SK-N-SH treated with all-trans-retinoic acid at 6 μM for 48 hours (cell line): ENCODE measurements around the gene USP17L28.
"Not testable (repeated sequence)": the region's sequence is repeated elsewhere in the genome, so short reads cannot be mapped to it uniquely, and the experiment has no call there.

Experiments used
- CREB5 ChIP-seq: fragments of 250-450 bp; sonication (Bioruptor Pico); IDR thresholded peaks from 2 replicates; pipeline ENCODE4 v1.5.1; 2020; ENCODE audit warnings: low read depth, mild to moderate bottlenecking, moderate library complexity
- CSDC2 ChIP-seq: fragments of 250-450 bp; sonication (Bioruptor Pico); IDR thresholded peaks from 2 replicates; pipeline ENCODE4 v1.5.0; 2020; ENCODE audit warnings: mild to moderate bottlenecking, moderate library complexity
- CSRNP3 ChIP-seq: fragments of 250-450 bp; sonication (Bioruptor Pico); IDR thresholded peaks from 2 replicates; pipeline ENCODE4 v1.5.1; 2021; ENCODE audit warnings: mild to moderate bottlenecking, moderate library complexity
- ISL1 ChIP-seq: fragments of 250-450 bp; sonication (Bioruptor Pico); IDR thresholded peaks from 2 replicates; pipeline ENCODE4 v2.1.2; 2022; ENCODE audit warnings: mild to moderate bottlenecking, moderate library complexity
- PPARA ChIP-seq: fragments of 250-450 bp; sonication (Bioruptor Pico); IDR thresholded peaks from 2 replicates; pipeline ENCODE4 v1.5.0; 2020; ENCODE audit warnings: mild to moderate bottlenecking, borderline replicate concordance
- RARB ChIP-seq: fragments of 250-450 bp; sonication (Bioruptor Pico); IDR thresholded peaks from 2 replicates; pipeline ENCODE4 v1.8.0; 2021; ENCODE audit warnings: mild to moderate bottlenecking, moderate library complexity
- SNAI2 ChIP-seq: fragments of 250-450 bp; sonication (Bioruptor Pico); IDR thresholded peaks from 2 replicates; pipeline ENCODE4 v1.5.0; 2020; ENCODE audit warnings: mild to moderate bottlenecking, moderate library complexity
- ZC3H10 ChIP-seq: fragments of 250-450 bp; sonication (Bioruptor Pico); IDR thresholded peaks from 2 replicates; pipeline ENCODE4 v1.5.1; 2021; ENCODE audit warnings: mild to moderate bottlenecking, moderate library complexity
- ZFP30 ChIP-seq: fragments of 450-650 bp; formaldehyde crosslinking; IDR thresholded peaks from 2 replicates; pipeline ENCODE4 v1.5.0; 2022; ENCODE audit warnings: mild to moderate bottlenecking, moderate library complexity
- ZNF565 ChIP-seq: fragments of 450-650 bp; formaldehyde crosslinking; conservative IDR thresholded peaks from 2 replicates; pipeline ENCODE4 v1.5.0; 2020; ENCODE audit warnings: low read depth, mild to moderate bottlenecking, moderate library complexity
- ZNF70 ChIP-seq: fragments of 450-650 bp; formaldehyde crosslinking; IDR thresholded peaks from 2 replicates; pipeline ENCODE4 v1.5.0; 2020; ENCODE audit warnings: mild to moderate bottlenecking, moderate library complexity
- TF ChIP-seq, protein P1 (sequence below): fragments of 250-450 bp; sonication (Bioruptor Pico); IDR thresholded peaks from 2 replicates; pipeline ENCODE4 v1.8.0; 2021; ENCODE audit warnings: low read depth, mild to moderate bottlenecking, moderate library complexity, borderline replicate concordance
- TF ChIP-seq, protein P2 (sequence below): fragments of 250-450 bp; sonication (Bioruptor Pico); IDR thresholded peaks from 2 replicates; pipeline ENCODE4 v1.8.0; 2020; ENCODE audit warnings: mild to moderate bottlenecking, moderate library complexity, borderline replicate concordance

GRCh38 chr4:9389001-9389400, 40.3 kb downstream of the USP17L28 start:
- TF ChIP-seq CSDC2 (CRISPR knock-in tag); ZNF565 (CRISPR knock-in tag); ZFP30 (CRISPR knock-in tag); ZNF70; CREB5; SNAI2; ZC3H10 (CRISPR knock-in tag); ISL1 (CRISPR knock-in tag); CSRNP3 (CRISPR knock-in tag); PPARA (CRISPR knock-in tag); RARB (CRISPR knock-in tag): not testable (repeated sequence)
- TF ChIP-seq, protein P1, sequence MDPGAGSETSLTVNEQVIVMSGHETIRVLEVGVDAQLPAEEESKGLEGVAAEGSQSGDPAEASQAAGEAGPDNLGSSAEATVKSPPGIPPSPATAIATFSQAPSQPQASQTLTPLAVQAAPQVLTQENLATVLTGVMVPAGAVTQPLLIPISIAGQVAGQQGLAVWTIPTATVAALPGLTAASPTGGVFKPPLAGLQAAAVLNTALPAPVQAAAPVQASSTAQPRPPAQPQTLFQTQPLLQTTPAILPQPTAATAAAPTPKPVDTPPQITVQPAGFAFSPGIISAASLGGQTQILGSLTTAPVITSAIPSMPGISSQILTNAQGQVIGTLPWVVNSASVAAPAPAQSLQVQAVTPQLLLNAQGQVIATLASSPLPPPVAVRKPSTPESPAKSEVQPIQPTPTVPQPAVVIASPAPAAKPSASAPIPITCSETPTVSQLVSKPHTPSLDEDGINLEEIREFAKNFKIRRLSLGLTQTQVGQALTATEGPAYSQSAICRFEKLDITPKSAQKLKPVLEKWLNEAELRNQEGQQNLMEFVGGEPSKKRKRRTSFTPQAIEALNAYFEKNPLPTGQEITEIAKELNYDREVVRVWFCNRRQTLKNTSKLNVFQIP (CRISPR knock-in tag), result not testable (repeated sequence)
- TF ChIP-seq, protein P2, sequence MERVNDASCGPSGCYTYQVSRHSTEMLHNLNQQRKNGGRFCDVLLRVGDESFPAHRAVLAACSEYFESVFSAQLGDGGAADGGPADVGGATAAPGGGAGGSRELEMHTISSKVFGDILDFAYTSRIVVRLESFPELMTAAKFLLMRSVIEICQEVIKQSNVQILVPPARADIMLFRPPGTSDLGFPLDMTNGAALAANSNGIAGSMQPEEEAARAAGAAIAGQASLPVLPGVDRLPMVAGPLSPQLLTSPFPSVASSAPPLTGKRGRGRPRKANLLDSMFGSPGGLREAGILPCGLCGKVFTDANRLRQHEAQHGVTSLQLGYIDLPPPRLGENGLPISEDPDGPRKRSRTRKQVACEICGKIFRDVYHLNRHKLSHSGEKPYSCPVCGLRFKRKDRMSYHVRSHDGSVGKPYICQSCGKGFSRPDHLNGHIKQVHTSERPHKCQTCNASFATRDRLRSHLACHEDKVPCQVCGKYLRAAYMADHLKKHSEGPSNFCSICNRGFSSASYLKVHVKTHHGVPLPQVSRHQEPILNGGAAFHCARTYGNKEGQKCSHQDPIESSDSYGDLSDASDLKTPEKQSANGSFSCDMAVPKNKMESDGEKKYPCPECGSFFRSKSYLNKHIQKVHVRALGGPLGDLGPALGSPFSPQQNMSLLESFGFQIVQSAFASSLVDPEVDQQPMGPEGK (CRISPR knock-in tag), result not testable (repeated sequence)
